ENCODE results near the gene TTLL8. TPM values are rescaled to one million over a fixed set of nuclear protein-coding genes. Genes with fewer than 3 reads are reported as not detected.

The TTLL8 gene
- total and polyA plus RNA-seq, 2 of the 8 experiments (the other 6 are each of a cell fraction or from before 2014, with no cell fraction given): not detected

GRCh38 chr22:50014655-50015401 is 43.3 kb downstream of the TTLL8 start (continued):
- TF ChIP-seq ATF2 (IDR thresholded peaks at IDR 0.05; ENCODE audit: low read length) (no peak), TAF1 (IDR thresholded peaks at IDR 0.05; ENCODE audit: low read depth, low read length) (no peak), KDM4A (IDR thresholded peaks at IDR 0.05; ENCODE audit: low read depth, low read length, severe bottlenecking) (peak; percentile 72), EGR1 (IDR thresholded peaks at IDR 0.05; ENCODE audit: borderline replicate concordance, low read depth, low read length) (no peak), HDAC2 (IDR thresholded peaks at IDR 0.05; ENCODE audit: borderline replicate concordance in 1 of 2, low read depth in 2 of 2, low read length in 2 of 2) (no peak), SP1 (IDR thresholded peaks at IDR 0.05; ENCODE audit: low read depth, low read length) (no peak), RNF2 (IDR thresholded peaks at IDR 0.05; ENCODE audit: borderline replicate concordance, low read depth, low read length, missing control alignments, poor library complexity, severe bottlenecking) (peak; percentile 45), JUN (IDR thresholded peaks at IDR 0.05; ENCODE audit: low read depth, low read length) (no peak), CTBP2 (IDR thresholded peaks at IDR 0.05; ENCODE audit: borderline replicate concordance, insufficient read depth, insufficient read length, low read length) (no peak), SP2 (IDR thresholded peaks at IDR 0.05; ENCODE audit: low read length) (no peak), RFX5 (IDR thresholded peaks at IDR 0.05; ENCODE audit: borderline replicate concordance, low read depth, low read length) (no peak), EZH2 (IDR thresholded peaks at IDR 0.05; ENCODE audit: low read depth, low read length, severe bottlenecking) (peak; percentile 87), RXRA (IDR thresholded peaks at IDR 0.05; ENCODE audit: insufficient read depth, low read depth, low read length) (no peak), CBX8 (IDR thresholded peaks at IDR 0.05; ENCODE audit: borderline replicate concordance, low read depth, low read length) (no peak), SUZ12 (IDR thresholded peaks at IDR 0.05; ENCODE audit: low read length) (peak; percentile 87), KDM1A (IDR thresholded peaks at IDR 0.05; ENCODE audit: borderline replicate concordance, low read length) (no peak), MAX (IDR thresholded peaks at IDR 0.05) (0 out of 2 replicates have a peak, but pooled peaks have one; percentile 31)

Data from H1 (cell line).